ENCODE measurements around the gene ITPR1.

- TF ChIP-seq, protein P1, sequence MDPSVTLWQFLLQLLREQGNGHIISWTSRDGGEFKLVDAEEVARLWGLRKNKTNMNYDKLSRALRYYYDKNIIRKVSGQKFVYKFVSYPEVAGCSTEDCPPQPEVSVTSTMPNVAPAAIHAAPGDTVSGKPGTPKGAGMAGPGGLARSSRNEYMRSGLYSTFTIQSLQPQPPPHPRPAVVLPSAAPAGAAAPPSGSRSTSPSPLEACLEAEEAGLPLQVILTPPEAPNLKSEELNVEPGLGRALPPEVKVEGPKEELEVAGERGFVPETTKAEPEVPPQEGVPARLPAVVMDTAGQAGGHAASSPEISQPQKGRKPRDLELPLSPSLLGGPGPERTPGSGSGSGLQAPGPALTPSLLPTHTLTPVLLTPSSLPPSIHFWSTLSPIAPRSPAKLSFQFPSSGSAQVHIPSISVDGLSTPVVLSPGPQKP (IDR thresholded peaks at IDR 0.05; ENCODE audit: low read depth, low read length), result no peak
- TF ChIP-seq FOS (IDR thresholded peaks at IDR 0.05; ENCODE audit: borderline replicate concordance, extremely low read depth, insufficient read length) (no peak), NKRF (conservative IDR thresholded peaks at IDR 0.05) (no peak), NFYB (IDR thresholded peaks at IDR 0.05; ENCODE audit: insufficient read depth, low read depth, low read length) (no peak), EZH2 (IDR thresholded peaks at IDR 0.05; ENCODE audit: borderline replicate concordance, control insufficient read depth, low read depth, low read length) (no peak), PML (IDR thresholded peaks at IDR 0.05; ENCODE audit: low read length) (no peak), CTCF (IDR thresholded peaks at IDR 0.05 in 2 of 3, conservative IDR thresholded peaks at IDR 0.05 in 1 of 3; ENCODE audit: control insufficient read depth in 2 of 3, extremely low read depth in 1 of 3, insufficient read depth in 1 of 3, low read depth in 3 of 3, low read length in 3 of 3) (no peak), ZSCAN29 (IDR thresholded peaks at IDR 0.05) (no peak), POLR2AphosphoS5 (IDR thresholded peaks at IDR 0.05; ENCODE audit: low read length) (no peak), POLR2A (IDR thresholded peaks at IDR 0.05; ENCODE audit: low read depth, low read length) (no peak), ETV6 (conservative IDR thresholded peaks at IDR 0.05 in 1 of 2, IDR thresholded peaks at IDR 0.05 in 1 of 2; ENCODE audit: borderline replicate concordance in 1 of 2, low read depth in 1 of 2) (no peak)
These were observed 14.0 kb downstream of the ITPR1 start for GRCh38 chr3:4507024-4507596.

All from GM12878 (cell line).